ENCODE measurements around the gene TSSK2. TPM values are rescaled to one million over a fixed set of nuclear protein-coding genes. Genes with fewer than 3 reads are reported as not detected.

Gene TSSK2
- polyA plus RNA-seq, 1 donor (not counting 4 experiments of a cell fraction or from before 2014, with no cell fraction given), result not detected

- H3K9me3 ChIP-seq (ENCODE audit: control insufficient read depth, low read depth, low read length), result no peaks in the 10 kb centered on the region
- peaks cover 4% of the 10 kb centered on the region for H3K9me1 ChIP-seq (ENCODE audit: control insufficient read depth, extremely low read depth, insufficient read depth, low read length)
- H2AFZ ChIP-seq (ENCODE audit: control insufficient read depth, low read length), result no peak overlapping the region
- no peak overlapping the region for H3K27ac ChIP-seq (ENCODE audit: control insufficient read depth, insufficient read depth, low read length)
- H4K20me1 ChIP-seq (ENCODE audit: control insufficient read depth, extremely low read depth, insufficient read depth, low read length), result peaks cover 16% of the 10 kb centered on the region
- dilution Hi-C loops (cut with MboI; ENCODE audit: extremely low pct_ligation_motif_present, low sequenced_read_pairs), result no loop called here
- no peak for DNase-seq (ENCODE audit: low read depth, low spot score)
- H3K36me3 ChIP-seq (ENCODE audit: control insufficient read depth in 2 of 2, extremely low read depth in 1 of 2, insufficient read depth in 2 of 2, low read length in 2 of 2), result no peaks in the 10 kb centered on the region
- no peak for TF ChIP-seq CTCF (optimal IDR thresholded peaks at IDR 0.05 in 1 of 3, IDR thresholded peaks at IDR 0.05 in 1 of 3, conservative IDR thresholded peaks at IDR 0.05 in 1 of 3; ENCODE audit: extremely low read depth in 1 of 3, insufficient read depth in 2 of 3, low read length in 3 of 3)
- no peak for TF ChIP-seq EZH2 (IDR thresholded peaks at IDR 0.05; ENCODE audit: low read length)
- H3K4me1 ChIP-seq (ENCODE audit: control insufficient read depth, extremely low read depth, insufficient read depth, low read length), result peaks cover 9% of the 10 kb centered on the region
- H3K4me3 ChIP-seq (ENCODE audit: control insufficient read depth in 2 of 3, extremely low read depth in 1 of 3, insufficient read depth in 2 of 3, low read depth in 1 of 3, low read length in 3 of 3), result no peak overlapping the region
- H3K9ac ChIP-seq (ENCODE audit: control insufficient read depth, extremely low read depth, insufficient read depth, low read length), result no peak overlapping the region
- no peaks in the 10 kb centered on the region for H3K27me3 ChIP-seq (ENCODE audit: control insufficient read depth, extremely low read depth, insufficient read depth, low read length)
- peaks cover 42% of the 10 kb centered on the region for H3K79me2 ChIP-seq (ENCODE audit: control insufficient read depth, insufficient read depth, low read length)
- H3K4me2 ChIP-seq (ENCODE audit: control insufficient read depth, extremely low read depth, insufficient read depth, low read depth, low read length), result no peak overlapping the region
- no peak for FAIRE-seq
Observed at GRCh38 chr22:19096555-19096954, 34.6 kb upstream of the TSSK2 start.

- no peak overlapping the region for H3K27ac ChIP-seq (ENCODE audit: control insufficient read depth, insufficient read depth, low read length)
Observed at GRCh38 chr22:19097518-19097917, 33.6 kb upstream of the TSSK2 start.

More at GRCh38 chr22:19097518-19097917, 33.6 kb upstream of the TSSK2 start:
- TF ChIP-seq CTCF (optimal IDR thresholded peaks at IDR 0.05 in 1 of 3, IDR thresholded peaks at IDR 0.05 in 1 of 3, conservative IDR thresholded peaks at IDR 0.05 in 1 of 3; ENCODE audit: extremely low read depth in 1 of 3, insufficient read depth in 2 of 3, low read length in 3 of 3) (no peak), EZH2 (IDR thresholded peaks at IDR 0.05; ENCODE audit: low read length) (no peak)
- Histone ChIP-seq H2AFZ (ENCODE audit: control insufficient read depth, low read length) (no peak overlapping the region), H3K4me3 (ENCODE audit: control insufficient read depth in 2 of 3, extremely low read depth in 1 of 3, insufficient read depth in 2 of 3, low read depth in 1 of 3, low read length in 3 of 3) (no peak overlapping the region), H3K79me2 (ENCODE audit: control insufficient read depth, insufficient read depth, low read length) (peaks cover 49% of the 10 kb centered on the region), H3K4me1 (ENCODE audit: control insufficient read depth, extremely low read depth, insufficient read depth, low read length) (peaks cover 9% of the 10 kb centered on the region), H3K27me3 (ENCODE audit: control insufficient read depth, extremely low read depth, insufficient read depth, low read length) (no peaks in the 10 kb centered on the region), H4K20me1 (ENCODE audit: control insufficient read depth, extremely low read depth, insufficient read depth, low read length) (peaks cover 16% of the 10 kb centered on the region), H3K36me3 (ENCODE audit: control insufficient read depth in 2 of 2, extremely low read depth in 1 of 2, insufficient read depth in 2 of 2, low read length in 2 of 2) (no peaks in the 10 kb centered on the region), H3K9ac (ENCODE audit: control insufficient read depth, extremely low read depth, insufficient read depth, low read length) (no peak overlapping the region), H3K9me3 (ENCODE audit: control insufficient read depth, low read depth, low read length) (no peaks in the 10 kb centered on the region), H3K9me1 (ENCODE audit: control insufficient read depth, extremely low read depth, insufficient read depth, low read length) (peaks cover 4% of the 10 kb centered on the region), H3K4me2 (ENCODE audit: control insufficient read depth, extremely low read depth, insufficient read depth, low read depth, low read length) (no peak overlapping the region)
- no peak for FAIRE-seq
- dilution Hi-C loops (cut with MboI; ENCODE audit: extremely low pct_ligation_motif_present, low sequenced_read_pairs), result no loop called here
- no peak for DNase-seq (ENCODE audit: low read depth, low spot score)

Measured in keratinocyte (primary cell).